Natural killer cell (primary cell): ENCODE measurements around the gene IP6K1. TPM values are rescaled to one million over a fixed set of nuclear protein-coding genes. Genes with fewer than 3 reads are reported as not detected.

ENCODE experiments used
- ATAC-seq, 3 donors: fragments of 150-1000 bp in 2 of 3; fragments of 200-7000 bp in 1 of 3; cut with Tn5 transposase; 1 replicate in 1 of 3; 2 replicates in 2 of 3; pipeline ENCODE4 v1.10.0; 2021; ENCODE audit warnings: mild to moderate bottlenecking in 2 of 3, moderate library complexity in 2 of 3
- DNase-seq, 2 donors: peaks; one replicate each; pipeline versions ENCODE4 v3.0.0 to v3.0.0-alpha.2; 2013 to 2021; ENCODE audit warnings: mixed read lengths in 1 of 2
- H3K27ac ChIP-seq: one replicate; pipeline ENCODE4 v1.5.1; 2013; ENCODE audit warnings: mild to moderate bottlenecking, low read length
- H3K27me3 ChIP-seq: one replicate; pipeline ENCODE4 v1.6.1; 2013; ENCODE audit warnings: low read length; ENCODE audit not compliant: control insufficient read depth, insufficient read depth
- H3K36me3 ChIP-seq: one replicate; pipeline ENCODE4 v1.6.1; 2013; ENCODE audit warnings: low read length; ENCODE audit not compliant: control insufficient read depth, insufficient read depth
- H3K4me1 ChIP-seq: one replicate; pipeline ENCODE4 v1.6.1; 2013; ENCODE audit warnings: low read length; ENCODE audit not compliant: control insufficient read depth, insufficient read depth
- H3K4me3 ChIP-seq: one replicate; pipeline ENCODE4 v1.5.1; 2013; ENCODE audit warnings: low read length
- H3K9me3 ChIP-seq: one replicate; pipeline ENCODE4 v1.6.1; 2013; ENCODE audit warnings: low read length; ENCODE audit not compliant: control insufficient read depth, insufficient read depth
- H3K27ac Mint-ChIP-seq, 2 donors: one replicate each; pipeline ENCODE4 v1.8.0; 2022; ENCODE audit warnings: mild to moderate bottlenecking in 2 of 2, mixed read lengths in 2 of 2, moderate library complexity in 1 of 2
- H3K27me3 Mint-ChIP-seq, 2 donors: one replicate each; pipeline ENCODE4 v1.8.0; 2022; ENCODE audit warnings: low read depth in 2 of 2, mixed read lengths in 2 of 2
- H3K36me3 Mint-ChIP-seq: one replicate; pipeline ENCODE4 v1.8.0; 2022; ENCODE audit warnings: mixed read lengths
- H3K4me1 Mint-ChIP-seq, 2 donors: one replicate each; pipeline ENCODE4 v1.8.0; 2022; ENCODE audit warnings: mixed read lengths in 2 of 2
- H3K4me3 Mint-ChIP-seq: one replicate; pipeline ENCODE4 v1.8.0; 2022; ENCODE audit warnings: mild to moderate bottlenecking, moderate library complexity, mixed read lengths
- H3K9me3 Mint-ChIP-seq, 2 donors: one replicate each; pipeline ENCODE4 v1.8.0; 2022; ENCODE audit warnings: mixed read lengths in 2 of 2
- CTCF ChIP-seq: fragments of 200-600 bp; IDR thresholded peaks from one replicate; pipeline ENCODE4 v1.8.0; 2022; ENCODE audit warnings: antibody characterized with exemption
- WGBS: methylation state at CpG from one replicate; pipeline ENCODE4 v1.1.7; 2013; ENCODE audit warnings: missing lambda C conversion rate; ENCODE audit not compliant: insufficient coverage; 5-methylcytosine and 5-hydroxymethylcytosine counted together
- intact Hi-C: fragments of 100-400 bp; cut with micrococcal nuclease; formaldehyde crosslinking; loops from one replicate; pipeline ENCODE4 v1.14.2; 2022
- total RNA-seq, 4 donors: library from RNA; stranded (reverse); fragments of 120-200 nt in 1 of 4; gene quantifications; one replicate each; pipeline versions ENCODE4 v1.2.3 to v1.2.4, GENCODE V29; 2013 to 2022

IP6K1 gene
- total RNA-seq, 3 donors from 2014 or later (not counting 1 experiment from before 2014, with no cell fraction given): 53.7 to 68.7 (median 57.9) TPM

GRCh38 chr3:49729966-49730609 is 56.3 kb downstream of the IP6K1 start:
- Mint-ChIP-seq H3K9me3 (no peaks in the 10 kb centered on the region), H3K27me3 (no peaks in the 10 kb centered on the region), H3K27ac (no peak overlapping the region), H3K4me1 (no peaks in the 10 kb centered on the region), H3K4me3 (no peak overlapping the region), H3K36me3 (peaks cover 15% of the 10 kb centered on the region)
- DNase-seq (no peak), ATAC-seq (no peak)
- no peak for TF ChIP-seq CTCF
- no peaks in the 10 kb centered on the region for H3K27me3 ChIP-seq
- no peak overlapping the region for H3K4me3 ChIP-seq
- no peaks in the 10 kb centered on the region for H3K9me3 ChIP-seq
- no peak overlapping the region for H3K27ac ChIP-seq
- H3K4me1 ChIP-seq: peaks cover 2% of the 10 kb centered on the region
- 99% methylated on average over 4 of the region's 4 CpGs for WGBS
- H3K36me3 ChIP-seq: peaks cover 35% of the 10 kb centered on the region
- intact Hi-C loops: no loop called here

GRCh38 chr3:49727924-49728361 is 58.4 kb downstream of the IP6K1 start:
- WGBS: 97% methylated on average over 15 of the region's 15 CpGs
- peaks cover 10% of the 10 kb centered on the region for H3K36me3 Mint-ChIP-seq

GRCh38 chr3:49727154-49727923 is 59.0 kb downstream of the IP6K1 start:
- H3K27ac ChIP-seq: peak overlapping the region; percentile 37
- TF ChIP-seq CTCF: no peak
- peaks cover 29% of the 10 kb centered on the region for H3K36me3 ChIP-seq
- DNase-seq (no peak), ATAC-seq (no peak)
- no peaks in the 10 kb centered on the region for H3K27me3 Mint-ChIP-seq
- H3K4me3 ChIP-seq: no peak overlapping the region
- peaks cover 17 to 20% of the 10 kb centered on the region in 2 donors for H3K4me1 Mint-ChIP-seq
- H3K36me3 Mint-ChIP-seq: peaks cover 6% of the 10 kb centered on the region
- H3K27me3 ChIP-seq: no peaks in the 10 kb centered on the region
- H3K9me3 ChIP-seq: no peaks in the 10 kb centered on the region
- no peak overlapping the region for H3K4me3 Mint-ChIP-seq
- intact Hi-C loops: no loop called here
- no peak overlapping the region for H3K27ac Mint-ChIP-seq
- WGBS: 91% methylated on average over 19 of the region's 19 CpGs
- H3K9me3 Mint-ChIP-seq: no peaks in the 10 kb centered on the region
- peaks cover 25% of the 10 kb centered on the region for H3K4me1 ChIP-seq

More at GRCh38 chr3:49727924-49728361, 58.4 kb downstream of the IP6K1 start:
- no peak for TF ChIP-seq CTCF
- Mint-ChIP-seq H3K9me3 (no peaks in the 10 kb centered on the region), H3K4me1 (peaks cover 11 to 15% of the 10 kb centered on the region in 2 donors), H3K27ac (no peak overlapping the region), H3K4me3 (no peak overlapping the region), H3K27me3 (no peaks in the 10 kb centered on the region)
- ATAC-seq: no peak
- Histone ChIP-seq H3K36me3 (peaks cover 32% of the 10 kb centered on the region), H3K27me3 (no peaks in the 10 kb centered on the region), H3K4me1 (peaks cover 19% of the 10 kb centered on the region), H3K27ac (no peak overlapping the region), H3K4me3 (no peak overlapping the region), H3K9me3 (no peaks in the 10 kb centered on the region)
- intact Hi-C loops: no loop called here
- no peak for DNase-seq
